ENCODE data around the gene TNFRSF18.

The TNFRSF18 gene

GRCh38 chr1:1187938-1188337, 18.5 kb downstream of the TNFRSF18 start:
- no peaks in the 10 kb centered on the region for H3K9me3 ChIP-seq (ENCODE audit: insufficient read depth, low read length, severe bottlenecking)
- no peaks in the 10 kb centered on the region for H3K27me3 ChIP-seq (ENCODE audit: insufficient read depth, low read length, poor library complexity)
- no peak for TF ChIP-seq CTCF (IDR thresholded peaks at IDR 0.05; ENCODE audit: borderline replicate concordance, extremely low read depth, low read length, poor library complexity, severe bottlenecking)
- no peak for TF ChIP-seq EZH2 (IDR thresholded peaks at IDR 0.05; ENCODE audit: borderline replicate concordance, low read depth, low read length, severe bottlenecking)
- no peaks in the 10 kb centered on the region for H3K36me3 ChIP-seq (ENCODE audit: insufficient read depth, low read length)
- H4K20me1 ChIP-seq (ENCODE audit: insufficient read depth, low read length), result no peaks in the 10 kb centered on the region
- H3K4me3 ChIP-seq (ENCODE audit: low read depth in 1 of 2, low read length in 2 of 2), result no peak overlapping the region
- no peaks in the 10 kb centered on the region for H3K79me2 ChIP-seq (ENCODE audit: insufficient read depth, low read length)
- H3K4me1 ChIP-seq (ENCODE audit: insufficient read depth, low read length), result no peaks in the 10 kb centered on the region
- DNase-seq (no peak), ATAC-seq (ENCODE audit: insufficient read depth, low read depth) (no peak)
- H3K4me2 ChIP-seq (ENCODE audit: insufficient read depth, low read length), result no peak overlapping the region
- H2AFZ ChIP-seq (ENCODE audit: low read depth, low read length), result no peak overlapping the region
- no peak overlapping the region for H3K9ac ChIP-seq (ENCODE audit: low read depth, low read length)
- no peak overlapping the region for H3K27ac ChIP-seq (ENCODE audit: low read length)

- DNase-seq, result no peak
- Histone ChIP-seq H3K27me3 (ENCODE audit: insufficient read depth, low read length, poor library complexity) (no peaks in the 10 kb centered on the region), H2AFZ (ENCODE audit: low read depth, low read length) (no peak overlapping the region), H4K20me1 (ENCODE audit: insufficient read depth, low read length) (no peaks in the 10 kb centered on the region; the same call in 1 of the 2 replicates), H3K4me2 (ENCODE audit: insufficient read depth, low read length) (no peak overlapping the region), H3K9ac (ENCODE audit: low read depth, low read length) (no peak overlapping the region), H3K79me2 (ENCODE audit: insufficient read depth, low read length) (no peaks in the 10 kb centered on the region), H3K9me3 (ENCODE audit: insufficient read depth, low read length, severe bottlenecking) (no peaks in the 10 kb centered on the region), H3K4me3 (ENCODE audit: low read depth in 1 of 2, low read length in 2 of 2) (no peak overlapping the region), H3K27ac (ENCODE audit: low read length) (no peak overlapping the region), H3K4me1 (ENCODE audit: insufficient read depth, low read length) (no peaks in the 10 kb centered on the region), H3K36me3 (ENCODE audit: insufficient read depth, low read length) (no peaks in the 10 kb centered on the region)
- TF ChIP-seq CTCF (IDR thresholded peaks at IDR 0.05; ENCODE audit: borderline replicate concordance, extremely low read depth, low read length, poor library complexity, severe bottlenecking) (no peak), EZH2 (IDR thresholded peaks at IDR 0.05; ENCODE audit: borderline replicate concordance, low read depth, low read length, severe bottlenecking) (no peak)
- ATAC-seq (ENCODE audit: insufficient read depth, low read depth), result no peak
These were observed 21.2 kb downstream of the TNFRSF18 start for GRCh38 chr1:1185101-1185765.

- no peaks in the 10 kb centered on the region for H3K36me3 ChIP-seq (ENCODE audit: insufficient read depth, low read length)
- H3K9me3 ChIP-seq (ENCODE audit: insufficient read depth, low read length, severe bottlenecking), result no peaks in the 10 kb centered on the region
- no peak overlapping the region for H2AFZ ChIP-seq (ENCODE audit: low read depth, low read length)
- no peaks in the 10 kb centered on the region for H3K27me3 ChIP-seq (ENCODE audit: insufficient read depth, low read length, poor library complexity)
- H3K79me2 ChIP-seq (ENCODE audit: insufficient read depth, low read length), result no peaks in the 10 kb centered on the region
- H3K27ac ChIP-seq (ENCODE audit: low read length), result no peak overlapping the region
- no peaks in the 10 kb centered on the region; the same call in 1 of the 2 replicates for H4K20me1 ChIP-seq (ENCODE audit: insufficient read depth, low read length)
- no peak for TF ChIP-seq EZH2 (IDR thresholded peaks at IDR 0.05; ENCODE audit: borderline replicate concordance, low read depth, low read length, severe bottlenecking)
- no peak for TF ChIP-seq CTCF (IDR thresholded peaks at IDR 0.05; ENCODE audit: borderline replicate concordance, extremely low read depth, low read length, poor library complexity, severe bottlenecking)
- DNase-seq, result no peak
- no peak overlapping the region for H3K4me3 ChIP-seq (ENCODE audit: low read depth in 1 of 2, low read length in 2 of 2)
- H3K4me2 ChIP-seq (ENCODE audit: insufficient read depth, low read length), result no peak overlapping the region
- H3K9ac ChIP-seq (ENCODE audit: low read depth, low read length), result no peak overlapping the region
- no peak for ATAC-seq (ENCODE audit: insufficient read depth, low read depth)
- H3K4me1 ChIP-seq (ENCODE audit: insufficient read depth, low read length), result no peaks in the 10 kb centered on the region
These were observed 22.3 kb downstream of the TNFRSF18 start for GRCh38 chr1:1183833-1184775.
